Measurements from ENCODE around the gene COQ10B.
"Not testable (repeated sequence)": the region's sequence is repeated elsewhere in the genome, so short reads cannot be mapped to it uniquely, and the experiment has no call there.

COQ10B gene

GRCh38 chr2:197453123-197453913 is at the start of gene COQ10B:
COQ10B (plus strand) TSS chr2:197453552; CDS start chr2:197453561, 9 bp downstream.
- DNase-seq (ENCODE audit: low read depth): peak; percentile 97

GRCh38 chr2:197405582-197405981 is 47.8 kb upstream of the COQ10B start:
- no peak for DNase-seq (ENCODE audit: low read depth)

GRCh38 chr2:197414039-197414438 is 39.3 kb upstream of the COQ10B start:
- no peak for DNase-seq (ENCODE audit: low read depth)

GRCh38 chr2:197414515-197414914 is 38.8 kb upstream of the COQ10B start:
- DNase-seq (ENCODE audit: low read depth): no peak

- no peak for DNase-seq (ENCODE audit: low read depth)
Measured at GRCh38 chr2:197416268-197416667, 37.1 kb upstream of the COQ10B start.

GRCh38 chr2:197419438-197419837 is 33.9 kb upstream of the COQ10B start:
- no peak for DNase-seq (ENCODE audit: low read depth)

- DNase-seq (ENCODE audit: low read depth): no peak
Measured at GRCh38 chr2:197423307-197423706, 30.0 kb upstream of the COQ10B start.

GRCh38 chr2:197425550-197425949 is 27.8 kb upstream of the COQ10B start:
- DNase-seq (ENCODE audit: low read depth): no peak

GRCh38 chr2:197426723-197427603 is 26.4 kb upstream of the COQ10B start:
- DNase-seq (ENCODE audit: low read depth): no peak

- DNase-seq (ENCODE audit: low read depth): no peak
Measured at GRCh38 chr2:197427986-197428385, 25.4 kb upstream of the COQ10B start.

- DNase-seq (ENCODE audit: low read depth): no peak
Measured at GRCh38 chr2:197431858-197432257, 21.5 kb upstream of the COQ10B start.

GRCh38 chr2:197432527-197432926 is 20.8 kb upstream of the COQ10B start:
- not testable (repeated sequence) for DNase-seq (ENCODE audit: low read depth)

- no peak for DNase-seq (ENCODE audit: low read depth)
Measured at GRCh38 chr2:197433780-197434438, 19.4 kb upstream of the COQ10B start.

GRCh38 chr2:197434541-197435513 is 18.5 kb upstream of the COQ10B start, which contains the start of gene SF3B1:
SF3B1 (minus strand) TSS chr2:197435028; CDS start chr2:197434999, 29 bp downstream.
- peak; percentile 99 for DNase-seq (ENCODE audit: low read depth)

- no peak for DNase-seq (ENCODE audit: low read depth)
Measured at GRCh38 chr2:197435598-197436420, 17.5 kb upstream of the COQ10B start.

- DNase-seq (ENCODE audit: low read depth): no peak
Measured at GRCh38 chr2:197437380-197437779, 16.0 kb upstream of the COQ10B start.

- no peak for DNase-seq (ENCODE audit: low read depth)
Measured at GRCh38 chr2:197442857-197443256, 10.5 kb upstream of the COQ10B start.

GRCh38 chr2:197445746-197446145 is 7.6 kb upstream of the COQ10B start:
- no peak for DNase-seq (ENCODE audit: low read depth)

GRCh38 chr2:197446844-197447243 is 6.5 kb upstream of the COQ10B start:
- DNase-seq (ENCODE audit: low read depth): no peak

- no peak for DNase-seq (ENCODE audit: low read depth)
Measured at GRCh38 chr2:197450465-197450864, 2.9 kb upstream of the COQ10B start.
